ENCODE data around the gene IFT22. TPM values are rescaled to one million over a fixed set of nuclear protein-coding genes. Genes with fewer than 3 reads are reported as not detected.
A peak's percentile ranks its signal among the peaks of the same experiment; 100 is the strongest.

The IFT22 gene
- polyA plus RNA-seq, 2 of the 4 experiments (the other 2 are of a cell fraction): 50.5 to 58.4 TPM

DNA sequence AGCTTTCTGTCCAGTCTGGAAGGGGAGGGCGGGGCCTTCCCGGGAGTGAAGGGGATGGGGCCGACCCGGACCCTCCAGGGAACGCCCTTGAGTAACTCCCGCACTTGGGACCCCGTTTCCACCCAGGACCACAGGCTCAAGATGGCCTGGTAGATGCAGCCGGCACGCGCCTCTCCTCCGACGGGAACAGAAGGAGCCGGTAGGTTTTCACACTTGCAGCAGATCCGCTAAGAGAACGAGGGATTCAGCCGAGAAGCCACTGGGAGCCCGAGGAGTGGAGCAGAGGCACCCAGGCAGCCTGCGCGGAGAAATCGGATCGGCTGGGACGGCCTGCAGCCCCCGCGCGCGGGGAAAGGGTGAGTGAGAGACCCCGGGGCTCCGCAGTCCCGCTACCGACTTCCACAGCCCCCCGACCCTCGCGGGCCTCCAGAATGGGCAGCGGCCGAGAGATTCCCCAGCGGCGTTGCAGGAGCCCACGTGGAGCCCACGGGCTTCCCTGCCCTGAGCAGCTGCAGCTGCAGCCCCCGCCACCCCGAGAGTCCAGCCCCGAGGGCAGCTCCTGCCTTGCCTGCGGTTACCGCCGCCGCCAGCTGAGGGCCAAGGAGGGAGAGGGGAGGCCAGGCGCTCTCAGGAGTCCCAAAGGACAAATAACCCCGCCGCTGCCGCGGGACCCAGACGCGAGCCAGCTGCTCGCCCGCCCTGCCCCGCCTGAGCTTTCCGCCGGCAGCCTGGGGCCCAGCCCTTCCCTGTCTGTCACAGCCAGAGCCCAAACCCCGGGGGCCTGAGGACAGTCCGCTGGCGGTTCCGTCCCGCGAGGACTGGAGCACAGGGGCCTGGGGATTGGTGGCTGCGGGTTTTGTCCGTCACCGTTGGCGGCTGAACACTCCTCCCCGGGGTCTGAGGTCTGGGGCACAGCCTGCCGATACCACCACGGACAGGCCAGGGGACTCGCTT is 21.8 kb downstream of the IFT22 start:
- Histone ChIP-seq H3K4me2 (peak overlapping the region; percentile 25; the same call in 1 of the 3 replicates), H3K9me3 (peaks cover 15% of the 10 kb centered on the region), H3K27ac (no peak overlapping the region), H3K4me1 (no peaks in the 10 kb centered on the region), H3K4me3 (no peak overlapping the region)
- DNase-seq (ENCODE audit: low read depth in 1 of 2, low spot score in 1 of 2) (no peak), FAIRE-seq (no peak), ATAC-seq (peak; percentile 43 to 58; a peak in 3 of 6 replicates)
- ChIA-PET POLR2A (no interaction called here), CTCF (interaction anchor here (3.6 kb wide), 1 partner anchor 9 kb away, joined by 19 read pairs; no protein-coding TSS in a partner anchor)
- no peak for TF ChIP-seq ZSCAN20 (CRISPR knock-in tag; IDR thresholded peaks at IDR 0.05)
- TF ChIP-seq EHMT2 (IDR thresholded peaks at IDR 0.05; ENCODE audit: low read depth): no peak
- TF ChIP-seq HOXB13 (CRISPR knock-in tag; IDR thresholded peaks at IDR 0.05; ENCODE audit: low read depth): no peak
- TF ChIP-seq MYC (IDR thresholded peaks at IDR 0.05; ENCODE audit: borderline replicate concordance, low read length): no peak
- TF ChIP-seq, protein P1, sequence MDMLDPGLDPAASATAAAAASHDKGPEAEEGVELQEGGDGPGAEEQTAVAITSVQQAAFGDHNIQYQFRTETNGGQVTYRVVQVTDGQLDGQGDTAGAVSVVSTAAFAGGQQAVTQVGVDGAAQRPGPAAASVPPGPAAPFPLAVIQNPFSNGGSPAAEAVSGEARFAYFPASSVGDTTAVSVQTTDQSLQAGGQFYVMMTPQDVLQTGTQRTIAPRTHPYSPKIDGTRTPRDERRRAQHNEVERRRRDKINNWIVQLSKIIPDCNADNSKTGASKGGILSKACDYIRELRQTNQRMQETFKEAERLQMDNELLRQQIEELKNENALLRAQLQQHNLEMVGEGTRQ (IDR thresholded peaks at IDR 0.05): no peak
- TF ChIP-seq FOSB (CRISPR knock-in tag; IDR thresholded peaks at IDR 0.05): no peak
- TF ChIP-seq, protein P2, sequence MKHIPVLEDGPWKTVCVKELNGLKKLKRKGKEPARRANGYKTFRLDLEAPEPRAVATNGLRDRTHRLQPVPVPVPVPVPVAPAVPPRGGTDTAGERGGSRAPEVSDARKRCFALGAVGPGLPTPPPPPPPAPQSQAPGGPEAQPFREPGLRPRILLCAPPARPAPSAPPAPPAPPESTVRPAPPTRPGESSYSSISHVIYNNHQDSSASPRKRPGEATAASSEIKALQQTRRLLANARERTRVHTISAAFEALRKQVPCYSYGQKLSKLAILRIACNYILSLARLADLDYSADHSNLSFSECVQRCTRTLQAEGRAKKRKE (CRISPR knock-in tag; IDR thresholded peaks at IDR 0.05; ENCODE audit: low read depth): no peak
- TF ChIP-seq JUN (IDR thresholded peaks at IDR 0.05): no peak
- TF ChIP-seq RFX5 (IDR thresholded peaks at IDR 0.05): no peak
- TF ChIP-seq, protein P3, sequence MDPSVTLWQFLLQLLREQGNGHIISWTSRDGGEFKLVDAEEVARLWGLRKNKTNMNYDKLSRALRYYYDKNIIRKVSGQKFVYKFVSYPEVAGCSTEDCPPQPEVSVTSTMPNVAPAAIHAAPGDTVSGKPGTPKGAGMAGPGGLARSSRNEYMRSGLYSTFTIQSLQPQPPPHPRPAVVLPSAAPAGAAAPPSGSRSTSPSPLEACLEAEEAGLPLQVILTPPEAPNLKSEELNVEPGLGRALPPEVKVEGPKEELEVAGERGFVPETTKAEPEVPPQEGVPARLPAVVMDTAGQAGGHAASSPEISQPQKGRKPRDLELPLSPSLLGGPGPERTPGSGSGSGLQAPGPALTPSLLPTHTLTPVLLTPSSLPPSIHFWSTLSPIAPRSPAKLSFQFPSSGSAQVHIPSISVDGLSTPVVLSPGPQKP (IDR thresholded peaks at IDR 0.05; ENCODE audit: low read depth, low read length): no peak
- TF ChIP-seq, protein P4, sequence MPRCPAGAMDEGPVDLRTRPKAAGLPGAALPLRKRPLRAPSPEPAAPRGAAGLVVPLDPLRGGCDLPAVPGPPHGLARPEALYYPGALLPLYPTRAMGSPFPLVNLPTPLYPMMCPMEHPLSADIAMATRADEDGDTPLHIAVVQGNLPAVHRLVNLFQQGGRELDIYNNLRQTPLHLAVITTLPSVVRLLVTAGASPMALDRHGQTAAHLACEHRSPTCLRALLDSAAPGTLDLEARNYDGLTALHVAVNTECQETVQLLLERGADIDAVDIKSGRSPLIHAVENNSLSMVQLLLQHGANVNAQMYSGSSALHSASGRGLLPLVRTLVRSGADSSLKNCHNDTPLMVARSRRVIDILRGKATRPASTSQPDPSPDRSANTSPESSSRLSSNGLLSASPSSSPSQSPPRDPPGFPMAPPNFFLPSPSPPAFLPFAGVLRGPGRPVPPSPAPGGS (IDR thresholded peaks at IDR 0.05): no peak
- TF ChIP-seq RAD21 (conservative IDR thresholded peaks at IDR 0.05 in 1 of 2, IDR thresholded peaks at IDR 0.05 in 1 of 2): no peak
- TF ChIP-seq POLR2A (IDR thresholded peaks at IDR 0.05; ENCODE audit: low read length): no peak
- TF ChIP-seq POLR2AphosphoS2 (conservative IDR thresholded peaks at IDR 0.05; ENCODE audit: low read length): no peak
- WGBS (ENCODE audit: missing lambda C conversion rate): 47% methylated on average over 50 of the region's 72 CpGs

DNA sequence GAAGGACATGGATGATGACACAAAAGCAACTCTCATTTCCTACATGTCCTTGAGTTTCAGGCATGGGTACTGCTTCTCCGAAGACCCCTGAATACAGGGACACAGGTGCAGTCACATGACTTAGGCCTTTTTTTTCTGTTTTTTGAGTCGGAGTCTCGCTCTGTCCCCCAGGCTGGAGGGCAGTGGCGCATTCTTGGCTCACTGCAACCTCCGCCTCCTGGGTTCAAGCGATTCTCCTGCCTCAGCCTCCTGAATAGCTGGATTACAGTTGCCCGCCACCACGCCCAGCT is 26.8 kb downstream of the IFT22 start:
- DNase-seq (ENCODE audit: low read depth in 1 of 2, low spot score in 1 of 2): no peak
- FAIRE-seq: no peak
- ChIA-PET CTCF (interaction anchor here (0.9 to 2.8 kb wide), 4 partner anchors 12 to 70 kb away, joined by 4 to 18 read pairs (median 6); no protein-coding TSS in a partner anchor), POLR2A (no interaction called here)
- H3K27ac ChIP-seq: no peak overlapping the region
- no peak overlapping the region for H3K4me3 ChIP-seq
- TF ChIP-seq ZNF302 (CRISPR knock-in tag; IDR thresholded peaks at IDR 0.05) (no peak), ZSCAN20 (CRISPR knock-in tag; IDR thresholded peaks at IDR 0.05) (no peak), CHD4 (IDR thresholded peaks at IDR 0.05; ENCODE audit: borderline replicate concordance) (no peak), SREBF2 (IDR thresholded peaks at IDR 0.05) (no peak), KDM5A (IDR thresholded peaks at IDR 0.05) (no peak), TP53 (CRISPR knock-in tag; IDR thresholded peaks at IDR 0.05) (no peak), EHMT2 (IDR thresholded peaks at IDR 0.05; ENCODE audit: low read depth) (no peak)
- TF ChIP-seq, protein P2 (CRISPR knock-in tag; IDR thresholded peaks at IDR 0.05; ENCODE audit: low read depth): no peak
- TF ChIP-seq, protein P5, sequence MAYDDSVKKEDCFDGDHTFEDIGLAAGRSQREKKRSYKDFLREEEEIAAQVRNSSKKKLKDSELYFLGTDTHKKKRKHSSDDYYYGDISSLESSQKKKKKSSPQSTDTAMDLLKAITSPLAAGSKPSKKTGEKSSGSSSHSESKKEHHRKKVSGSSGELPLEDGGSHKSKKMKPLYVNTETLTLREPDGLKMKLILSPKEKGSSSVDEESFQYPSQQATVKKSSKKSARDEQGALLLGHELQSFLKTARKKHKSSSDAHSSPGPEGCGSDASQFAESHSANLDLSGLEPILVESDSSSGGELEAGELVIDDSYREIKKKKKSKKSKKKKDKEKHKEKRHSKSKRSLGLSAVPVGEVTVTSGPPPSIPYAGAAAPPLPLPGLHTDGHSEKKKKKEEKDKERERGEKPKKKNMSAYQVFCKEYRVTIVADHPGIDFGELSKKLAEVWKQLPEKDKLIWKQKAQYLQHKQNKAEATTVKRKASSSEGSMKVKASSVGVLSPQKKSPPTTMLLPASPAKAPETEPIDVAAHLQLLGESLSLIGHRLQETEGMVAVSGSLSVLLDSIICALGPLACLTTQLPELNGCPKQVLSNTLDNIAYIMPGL (CRISPR knock-in tag; IDR thresholded peaks at IDR 0.05; ENCODE audit: borderline replicate concordance): no peak
- TF ChIP-seq, protein P3 (IDR thresholded peaks at IDR 0.05; ENCODE audit: low read depth, low read length): no peak
- TF ChIP-seq, protein P6, sequence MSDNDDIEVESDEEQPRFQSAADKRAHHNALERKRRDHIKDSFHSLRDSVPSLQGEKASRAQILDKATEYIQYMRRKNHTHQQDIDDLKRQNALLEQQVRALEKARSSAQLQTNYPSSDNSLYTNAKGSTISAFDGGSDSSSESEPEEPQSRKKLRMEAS (IDR thresholded peaks at IDR 0.05): no peak
- TF ChIP-seq, protein P7, sequence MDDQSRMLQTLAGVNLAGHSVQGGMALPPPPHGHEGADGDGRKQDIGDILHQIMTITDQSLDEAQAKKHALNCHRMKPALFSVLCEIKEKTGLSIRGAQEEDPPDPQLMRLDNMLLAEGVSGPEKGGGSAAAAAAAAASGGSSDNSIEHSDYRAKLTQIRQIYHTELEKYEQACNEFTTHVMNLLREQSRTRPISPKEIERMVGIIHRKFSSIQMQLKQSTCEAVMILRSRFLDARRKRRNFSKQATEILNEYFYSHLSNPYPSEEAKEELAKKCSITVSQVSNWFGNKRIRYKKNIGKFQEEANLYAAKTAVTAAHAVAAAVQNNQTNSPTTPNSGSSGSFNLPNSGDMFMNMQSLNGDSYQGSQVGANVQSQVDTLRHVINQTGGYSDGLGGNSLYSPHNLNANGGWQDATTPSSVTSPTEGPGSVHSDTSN (IDR thresholded peaks at IDR 0.05): no peak
- no peak for ATAC-seq
- H3K4me2 ChIP-seq: no peak overlapping the region
- no peaks in the 10 kb centered on the region; the same call in 2 of the 3 replicates for H3K9me3 ChIP-seq
- no peaks in the 10 kb centered on the region for H3K4me1 ChIP-seq
- 93% methylated on average over 8 of the region's 8 CpGs for WGBS (ENCODE audit: missing lambda C conversion rate)

All from A549 (cell line).